ENCODE results near the gene HOTAIR. TPM values are rescaled to one million over a fixed set of nuclear protein-coding genes. Genes with fewer than 3 reads are reported as not detected.

The HOTAIR gene
- total RNA-seq, 2 experiments from 2014 or later, result not detected

GRCh38 chr12:54009171-54010052 is 34.7 kb upstream of the HOTAIR start:
- H3K4me3 Mint-ChIP-seq, result peak overlapping the region; percentile 59
- ATAC-seq, result no peak
- peak; percentile 62 for DNase-seq
- no peak overlapping the region for H3K27ac Mint-ChIP-seq
- CTCF ChIA-PET, result interaction anchor here (0.8 to 6.4 kb wide), 9 partner anchors 9 to 370 kb away, joined by 3 to 71 read pairs (median 3); partner anchors contain the start of genes HOXC5 and HOXC9
- H3K9me3 Mint-ChIP-seq (ENCODE audit: low read depth), result no peaks in the 10 kb centered on the region
- no peaks in the 10 kb centered on the region for H3K36me3 Mint-ChIP-seq (ENCODE audit: low read depth)
- POLR2A ChIA-PET, result interaction anchor here (0.7 kb wide), 1 partner anchor 14 kb away, joined by 6 read pairs; no protein-coding TSS in a partner anchor
- intact Hi-C loops (cut with DNase I, micrococcal nuclease), result loop anchor here in 1 of 2 experiments (5.0 kb wide), 1 partner anchor 38 kb away; no protein-coding TSS in a partner anchor
- peaks cover 31% of the 10 kb centered on the region for H3K4me1 Mint-ChIP-seq
- peaks cover 81% of the 10 kb centered on the region for H3K27me3 Mint-ChIP-seq

GRCh38 chr12:54008260-54008552 is 33.5 kb upstream of the HOTAIR start:
- Mint-ChIP-seq H3K4me1 (peaks cover 31% of the 10 kb centered on the region), H3K27me3 (peaks cover 84% of the 10 kb centered on the region), H3K4me3 (no peak overlapping the region), H3K27ac (no peak overlapping the region), H3K9me3 (ENCODE audit: low read depth) (no peaks in the 10 kb centered on the region), H3K36me3 (ENCODE audit: low read depth) (no peaks in the 10 kb centered on the region)
- ATAC-seq (no peak), DNase-seq (no peak)
- ChIA-PET POLR2A (no interaction called here), CTCF (interaction anchor here (0.8 to 6.4 kb wide), 10 partner anchors 8 to 206 kb away, joined by 3 to 71 read pairs (median 6); partner anchors contain the start of genes HOXC5 and HOXC9)
- intact Hi-C loops (cut with DNase I, micrococcal nuclease), result loop anchor here in 1 of 2 experiments (5.0 kb wide), 1 partner anchor 39 kb away; no protein-coding TSS in a partner anchor

GRCh38 chr12:54007538-54008259 is 32.9 kb upstream of the HOTAIR start:
- ATAC-seq (no peak), DNase-seq (no peak)
- Mint-ChIP-seq H3K9me3 (ENCODE audit: low read depth) (no peaks in the 10 kb centered on the region), H3K27ac (no peak overlapping the region), H3K27me3 (peaks cover 85% of the 10 kb centered on the region), H3K4me1 (peaks cover 31% of the 10 kb centered on the region), H3K36me3 (ENCODE audit: low read depth) (no peaks in the 10 kb centered on the region), H3K4me3 (no peak overlapping the region)
- intact Hi-C loops (cut with DNase I, micrococcal nuclease), result loop anchor here (2.0 to 5.0 kb wide), 3 partner anchors 15 to 45 kb away; partner anchors contain the start of gene HOXC4 (in 1 of the 2)
- POLR2A ChIA-PET, result no interaction called here
- CTCF ChIA-PET, result interaction anchor here (0.8 to 6.4 kb wide), 13 partner anchors 8 to 207 kb away, joined by 3 to 71 read pairs (median 6); partner anchors contain the start of genes HOXC5 and HOXC9

- H3K27ac Mint-ChIP-seq, result no peak overlapping the region
- ATAC-seq, result no peak
- H3K4me3 Mint-ChIP-seq, result peak overlapping the region; percentile 46
- peaks cover 87% of the 10 kb centered on the region for H3K27me3 Mint-ChIP-seq
- no peaks in the 10 kb centered on the region for H3K9me3 Mint-ChIP-seq (ENCODE audit: low read depth)
- H3K36me3 Mint-ChIP-seq (ENCODE audit: low read depth), result no peaks in the 10 kb centered on the region
- CTCF ChIA-PET, result interaction anchor here (0.6 to 6.4 kb wide), 22 partner anchors 9 to 362 kb away, joined by 3 to 71 read pairs (median 5); partner anchors contain the start of gene HOXC10
- no peak for DNase-seq
- POLR2A ChIA-PET, result no interaction called here
- peaks cover 35% of the 10 kb centered on the region for H3K4me1 Mint-ChIP-seq
- intact Hi-C loops (cut with DNase I, micrococcal nuclease), result loop anchor here (1.0 to 5.0 kb wide), 9 partner anchors 16 to 202 kb away; partner anchors contain the start of gene HOXC4 (in 1 of the 2)
These were observed 31.9 kb upstream of the HOTAIR start for GRCh38 chr12:54006559-54007220.

- CTCF ChIA-PET, result interaction anchor here (0.6 to 6.4 kb wide), 30 partner anchors 9 to 498 kb away, joined by 3 to 71 read pairs (median 4); partner anchors contain the start of genes HOXC10, HOXC5 and HOXC6
- intact Hi-C loops (cut with DNase I, micrococcal nuclease), result loop anchor here (1.0 to 5.0 kb wide), 10 partner anchors 17 to 202 kb away; partner anchors contain the start of gene HOXC4 (in 1 of the 2)
- DNase-seq (peak; percentile 91), ATAC-seq (peak; percentile 81)
- H3K4me3 Mint-ChIP-seq, result peak overlapping the region; percentile 46
- POLR2A ChIA-PET, result no interaction called here
- H3K36me3 Mint-ChIP-seq (ENCODE audit: low read depth), result no peaks in the 10 kb centered on the region
- no peak overlapping the region for H3K27ac Mint-ChIP-seq
- peaks cover 87% of the 10 kb centered on the region for H3K27me3 Mint-ChIP-seq
- no peaks in the 10 kb centered on the region for H3K9me3 Mint-ChIP-seq (ENCODE audit: low read depth)
- peaks cover 28% of the 10 kb centered on the region for H3K4me1 Mint-ChIP-seq
These were observed 31.3 kb upstream of the HOTAIR start for GRCh38 chr12:54005853-54006558.

GRCh38 chr12:54005531-54005852 is 30.7 kb upstream of the HOTAIR start:
- peaks cover 88% of the 10 kb centered on the region for H3K27me3 Mint-ChIP-seq
- intact Hi-C loops (cut with DNase I, micrococcal nuclease), result loop anchor here in 1 of 2 experiments (2.0 to 5.0 kb wide), 2 partner anchors 17 to 42 kb away; no protein-coding TSS in a partner anchor
- POLR2A ChIA-PET, result no interaction called here
- DNase-seq (no peak), ATAC-seq (no peak)
- no peaks in the 10 kb centered on the region for H3K9me3 Mint-ChIP-seq (ENCODE audit: low read depth)
- H3K36me3 Mint-ChIP-seq (ENCODE audit: low read depth), result no peaks in the 10 kb centered on the region
- peak overlapping the region; percentile 33 for H3K4me3 Mint-ChIP-seq
- peaks cover 28% of the 10 kb centered on the region for H3K4me1 Mint-ChIP-seq
- CTCF ChIA-PET, result interaction anchor here (0.6 to 6.4 kb wide), 28 partner anchors 8 to 499 kb away, joined by 3 to 71 read pairs (median 4); partner anchors contain the start of genes HOXC10, HOXC5 and HOXC6
- no peak overlapping the region for H3K27ac Mint-ChIP-seq

GRCh38 chr12:54004841-54005530 is 30.2 kb upstream of the HOTAIR start:
- no peak overlapping the region for H3K27ac Mint-ChIP-seq
- peaks cover 28% of the 10 kb centered on the region for H3K4me1 Mint-ChIP-seq
- CTCF ChIA-PET, result interaction anchor here (0.5 to 6.4 kb wide), 23 partner anchors 8 to 499 kb away, joined by 3 to 71 read pairs (median 4); partner anchors contain the start of genes HOXC10, HOXC5 and HOXC6
- ATAC-seq, result no peak
- H3K36me3 Mint-ChIP-seq (ENCODE audit: low read depth), result no peaks in the 10 kb centered on the region
- H3K9me3 Mint-ChIP-seq (ENCODE audit: low read depth), result no peaks in the 10 kb centered on the region
- peaks cover 89% of the 10 kb centered on the region for H3K27me3 Mint-ChIP-seq
- DNase-seq, result no peak
- H3K4me3 Mint-ChIP-seq, result peak overlapping the region; percentile 33
- POLR2A ChIA-PET, result no interaction called here
- intact Hi-C loops (cut with DNase I, micrococcal nuclease), result loop anchor here in 1 of 2 experiments (2.0 to 5.0 kb wide), 2 partner anchors 16 to 42 kb away; no protein-coding TSS in a partner anchor

GRCh38 chr12:54004063-54004840 is 29.5 kb upstream of the HOTAIR start:
- intact Hi-C loops (cut with DNase I, micrococcal nuclease), result loop anchor here in 1 of 2 experiments (2.0 kb wide), 1 partner anchor 15 kb away; no protein-coding TSS in a partner anchor

GRCh38 chr12:54003625-54004024 is 28.9 kb upstream of the HOTAIR start:
- no peak overlapping the region for H3K27ac Mint-ChIP-seq
- H3K36me3 Mint-ChIP-seq (ENCODE audit: low read depth), result no peaks in the 10 kb centered on the region
- intact Hi-C loops (cut with DNase I, micrococcal nuclease), result loop anchor here in 1 of 2 experiments (2.0 kb wide), 1 partner anchor 15 kb away; no protein-coding TSS in a partner anchor
- CTCF ChIA-PET, result interaction anchor here (1.1 to 6.4 kb wide), 5 partner anchors 27 to 197 kb away, joined by 3 to 71 read pairs (median 8); partner anchors contain the start of gene HOXC5
- POLR2A ChIA-PET, result no interaction called here
- H3K4me1 Mint-ChIP-seq, result peaks cover 19% of the 10 kb centered on the region
- H3K9me3 Mint-ChIP-seq (ENCODE audit: low read depth), result no peaks in the 10 kb centered on the region
- DNase-seq, result no peak
- no peak overlapping the region for H3K4me3 Mint-ChIP-seq
- peaks cover 89% of the 10 kb centered on the region for H3K27me3 Mint-ChIP-seq
- ATAC-seq, result no peak

More at GRCh38 chr12:54004063-54004840, 29.5 kb upstream of the HOTAIR start:
- POLR2A ChIA-PET, result no interaction called here
- DNase-seq, result no peak
- Mint-ChIP-seq H3K27ac (no peak overlapping the region), H3K36me3 (ENCODE audit: low read depth) (no peaks in the 10 kb centered on the region), H3K4me1 (peaks cover 21% of the 10 kb centered on the region), H3K4me3 (no peak overlapping the region), H3K9me3 (ENCODE audit: low read depth) (no peaks in the 10 kb centered on the region), H3K27me3 (peaks cover 86% of the 10 kb centered on the region)
- no peak for ATAC-seq
- CTCF ChIA-PET, result interaction anchor here (0.5 to 6.4 kb wide), 10 partner anchors 27 to 209 kb away, joined by 3 to 71 read pairs (median 5); partner anchors contain the start of gene HOXC5

Measured in activated CD4-positive, alpha-beta T cell treated with anti-CD3 and anti-CD28 coated beads for 36 hours (primary cell).